ENCODE data around the gene ZNF10.

The ZNF10 gene

GRCh38 chr12:133202493-133203343 lies 72.3 kb downstream of the ZNF10 start:
- DNase-seq = no peak

GRCh38 chr12:133203344-133204263 lies 73.2 kb downstream of the ZNF10 start:
- DNase-seq = no peak

- no peak for DNase-seq
These were observed 73.8 kb downstream of the ZNF10 start for GRCh38 chr12:133204264-133204603.

DNA sequence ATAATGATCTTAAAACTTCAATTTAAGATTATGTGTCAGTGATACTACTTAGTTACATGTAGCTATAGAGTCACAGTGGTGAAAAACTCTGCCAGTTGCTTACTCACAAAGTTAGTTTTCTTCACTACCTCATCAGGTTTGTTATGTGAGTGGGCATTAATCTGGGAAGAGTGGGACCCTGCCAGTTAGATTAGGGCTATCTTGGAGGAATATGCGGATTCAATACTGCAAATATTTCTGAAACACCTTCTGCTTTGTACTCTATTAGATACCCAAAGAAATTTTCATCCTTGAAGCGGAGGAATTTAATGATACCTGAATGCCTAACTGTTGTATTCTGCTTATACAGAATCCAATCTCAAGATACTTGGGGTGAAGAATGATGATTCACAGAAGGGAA lies 76.0 kb downstream of the ZNF10 start:
- no peak for DNase-seq

All from activated CD4-positive, alpha-beta T cell treated with anti-CD3 and anti-CD28 coated beads, Interleukin-2, Interleukin-6, amounts not matched to agents 100 ng/mL and 50 ng/mL, durations not matched to agents 16 hours and 8 hours (primary cell).